ENCODE data around the gene CD99. TPM values are rescaled to one million over a fixed set of nuclear protein-coding genes. Genes with fewer than 3 reads are reported as not detected.

CD99 gene
- total RNA-seq, 1 donor from 2014 or later = 102 TPM

GRCh38 chrX:2781226-2781571 lies 90.1 kb downstream of the CD99 start:
- ChIA-PET POLR2A (no interaction called here), CTCF (no interaction called here)
- Mint-ChIP-seq H3K36me3 (ENCODE audit: low read depth) (no peaks in the 10 kb centered on the region), H3K27me3 (peaks cover 7% of the 10 kb centered on the region), H3K4me1 (no peaks in the 10 kb centered on the region), H3K27ac (no peak overlapping the region), H3K4me3 (no peak overlapping the region), H3K9me3 (no peaks in the 10 kb centered on the region)
- no peak for TF ChIP-seq CTCF (IDR thresholded peaks at IDR 0.05)
- intact Hi-C loops (cut with micrococcal nuclease) = no loop called here
- no peak for DNase-seq
- no peak for ATAC-seq (ENCODE audit: low read depth)

- intact Hi-C loops (cut with micrococcal nuclease) = no loop called here
- POLR2A ChIA-PET = no interaction called here
- ATAC-seq (ENCODE audit: low read depth) (no peak), DNase-seq (no peak)
- no peak overlapping the region for H3K4me3 Mint-ChIP-seq
- CTCF ChIA-PET = no interaction called here
- TF ChIP-seq CTCF (IDR thresholded peaks at IDR 0.05) = no peak
- no peak overlapping the region for H3K27ac Mint-ChIP-seq
- no peaks in the 10 kb centered on the region for H3K36me3 Mint-ChIP-seq (ENCODE audit: low read depth)
- no peaks in the 10 kb centered on the region for H3K4me1 Mint-ChIP-seq
- no peaks in the 10 kb centered on the region for H3K9me3 Mint-ChIP-seq
- peaks cover 7% of the 10 kb centered on the region for H3K27me3 Mint-ChIP-seq
Observed at GRCh38 chrX:2781698-2782097, 90.6 kb downstream of the CD99 start.

GRCh38 chrX:2782171-2782570 lies 91.1 kb downstream of the CD99 start:
- Mint-ChIP-seq H3K4me3 (no peak overlapping the region), H3K27me3 (peaks cover 7% of the 10 kb centered on the region), H3K4me1 (no peaks in the 10 kb centered on the region), H3K36me3 (ENCODE audit: low read depth) (no peaks in the 10 kb centered on the region), H3K27ac (no peak overlapping the region), H3K9me3 (no peaks in the 10 kb centered on the region)
- no peak for TF ChIP-seq CTCF (IDR thresholded peaks at IDR 0.05)
- DNase-seq = no peak
- POLR2A ChIA-PET = no interaction called here
- CTCF ChIA-PET = no interaction called here
- intact Hi-C loops (cut with micrococcal nuclease) = no loop called here
- ATAC-seq (ENCODE audit: low read depth) = no peak

GRCh38 chrX:2782778-2783177 lies 91.7 kb downstream of the CD99 start:
- no peak overlapping the region for H3K27ac Mint-ChIP-seq
- POLR2A ChIA-PET = no interaction called here

GRCh38 chrX:2784026-2784425 lies 92.9 kb downstream of the CD99 start:
- ChIA-PET POLR2A (no interaction called here), CTCF (no interaction called here)
- intact Hi-C loops (cut with micrococcal nuclease) = no loop called here
- H3K27ac Mint-ChIP-seq = no peak overlapping the region
- ATAC-seq (ENCODE audit: low read depth) = no peak
- TF ChIP-seq CTCF (IDR thresholded peaks at IDR 0.05) = no peak
- H3K36me3 Mint-ChIP-seq (ENCODE audit: low read depth) = no peaks in the 10 kb centered on the region
- no peaks in the 10 kb centered on the region for H3K9me3 Mint-ChIP-seq
- peaks cover 7% of the 10 kb centered on the region for H3K27me3 Mint-ChIP-seq
- H3K4me1 Mint-ChIP-seq = no peaks in the 10 kb centered on the region
- DNase-seq = no peak
- no peak overlapping the region for H3K4me3 Mint-ChIP-seq

More at GRCh38 chrX:2782778-2783177, 91.7 kb downstream of the CD99 start:
- no peak for ATAC-seq (ENCODE audit: low read depth)
- Mint-ChIP-seq H3K27me3 (peaks cover 7% of the 10 kb centered on the region), H3K4me3 (no peak overlapping the region), H3K36me3 (ENCODE audit: low read depth) (no peaks in the 10 kb centered on the region), H3K4me1 (no peaks in the 10 kb centered on the region), H3K9me3 (no peaks in the 10 kb centered on the region)
- CTCF ChIA-PET = no interaction called here
- intact Hi-C loops (cut with micrococcal nuclease) = no loop called here
- TF ChIP-seq CTCF (IDR thresholded peaks at IDR 0.05) = no peak
- no peak for DNase-seq
